Activated T-helper 2 cell treated with anti-CD3 and anti-CD28 coated beads, Interferon-gamma antibody, Interleukin-2, Interleukin-4, amounts not matched to agents 10 μg/mL and 5 μg/mL and 100 μg/mL, durations not matched to agents 14 hours and 24 hours and 36 hours (primary cell): ENCODE data around the gene RNF182. TPM values are rescaled to one million over a fixed set of nuclear protein-coding genes. Genes with fewer than 3 reads are reported as not detected.
"Not testable (repeated sequence)": the region's sequence is repeated elsewhere in the genome, so short reads cannot be mapped to it uniquely, and the experiment has no call there.

ENCODE experiments used
- DNase-seq: peaks from one replicate; pipeline ENCODE4 v3.0.0; 2021; ENCODE audit warnings: low spot score
- H3K27ac Mint-ChIP-seq: one replicate; pipeline ENCODE4 v1.8.0; 2021; ENCODE audit warnings: mixed read lengths
- H3K27me3 Mint-ChIP-seq: one replicate; pipeline ENCODE4 v1.8.0; 2021; ENCODE audit warnings: low read depth, mixed read lengths
- H3K36me3 Mint-ChIP-seq: one replicate; pipeline ENCODE4 v1.8.0; 2021; ENCODE audit warnings: low read depth, mixed read lengths
- H3K4me1 Mint-ChIP-seq: one replicate; pipeline ENCODE4 v1.8.0; 2021; ENCODE audit warnings: low read depth, mixed read lengths
- H3K4me3 Mint-ChIP-seq: one replicate; pipeline ENCODE4 v1.8.0; 2021; ENCODE audit warnings: low read depth, mild to moderate bottlenecking, moderate library complexity, mixed read lengths
- H3K9me3 Mint-ChIP-seq: one replicate; pipeline ENCODE4 v1.8.0; 2021; ENCODE audit warnings: mixed read lengths
- intact Hi-C: fragments of 100-400 bp; cut with micrococcal nuclease; formaldehyde crosslinking; loops from one replicate; pipeline ENCODE4 v1.15.1; 2023
- total RNA-seq: library from RNA; stranded (reverse); gene quantifications from 2 replicates; pipeline ENCODE4 v1.2.3, GENCODE V29; 2022

Gene RNF182, protein sequence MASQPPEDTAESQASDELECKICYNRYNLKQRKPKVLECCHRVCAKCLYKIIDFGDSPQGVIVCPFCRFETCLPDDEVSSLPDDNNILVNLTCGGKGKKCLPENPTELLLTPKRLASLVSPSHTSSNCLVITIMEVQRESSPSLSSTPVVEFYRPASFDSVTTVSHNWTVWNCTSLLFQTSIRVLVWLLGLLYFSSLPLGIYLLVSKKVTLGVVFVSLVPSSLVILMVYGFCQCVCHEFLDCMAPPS
- not detected in 2 replicates for total RNA-seq

DNA sequence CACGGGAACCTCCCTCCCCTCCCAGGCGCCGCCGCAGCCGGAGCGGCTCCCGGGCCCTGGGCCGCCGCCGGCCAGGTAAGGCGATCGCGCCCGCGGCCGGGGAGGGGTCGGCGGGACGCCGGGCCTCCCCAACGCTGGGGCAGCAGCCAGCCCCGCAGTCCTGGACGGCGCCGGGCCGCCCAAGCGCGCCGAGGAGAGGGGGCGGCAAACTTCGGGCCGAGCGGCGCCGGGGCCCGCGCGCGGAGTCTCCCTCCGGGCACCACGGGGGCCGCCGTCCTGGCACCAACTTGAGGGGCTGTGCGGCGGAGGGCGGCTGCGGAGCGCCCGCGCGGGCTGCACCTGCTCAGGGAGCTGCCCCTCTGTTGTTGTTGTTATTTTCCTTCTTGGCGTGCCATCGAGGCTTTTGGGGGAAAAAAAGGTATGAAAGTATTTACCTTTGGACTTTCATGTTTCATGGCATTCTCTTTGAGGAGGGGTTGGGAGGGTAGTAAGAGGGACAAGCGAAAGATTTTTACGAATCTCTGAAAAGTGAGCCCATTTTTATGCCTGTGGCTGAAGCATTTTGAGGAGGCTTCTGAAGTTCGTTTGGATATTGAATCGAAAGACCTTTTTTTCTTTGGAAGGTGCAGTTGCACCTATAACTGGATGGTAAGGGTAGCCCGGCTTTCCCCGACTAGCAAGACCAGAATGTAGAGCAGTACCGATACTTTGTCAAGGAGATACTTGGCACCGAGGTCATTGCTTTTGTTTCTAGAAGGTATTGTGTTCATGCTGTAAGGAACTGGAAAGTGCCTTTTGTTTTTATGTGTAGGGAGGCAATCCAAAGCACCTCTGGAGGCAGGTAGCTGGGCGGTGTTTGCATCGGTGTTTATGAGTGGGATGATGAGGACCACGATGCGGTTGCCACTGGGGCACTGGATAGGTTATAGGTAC lies at the start of gene RNF182:
TSS of gene RNF182 (plus strand) at position 4 of the 933 bp plus-strand sequence. CDS start 52,168 bp downstream, outside the sequence.
- peak within 1 kb of the TSS; percentile 79 for H3K4me3 Mint-ChIP-seq
- H3K4me1 Mint-ChIP-seq = peaks cover 11% of the 10 kb centered on the region
- peaks cover 71% of the 10 kb centered on the region for H3K27me3 Mint-ChIP-seq
- DNase-seq = no peak
- H3K36me3 Mint-ChIP-seq = no peaks in the 10 kb centered on the region
- H3K27ac Mint-ChIP-seq = peak within 1 kb of the TSS; percentile 12
- no peaks in the 10 kb centered on the region for H3K9me3 Mint-ChIP-seq
- intact Hi-C loops = no loop called here

DNA sequence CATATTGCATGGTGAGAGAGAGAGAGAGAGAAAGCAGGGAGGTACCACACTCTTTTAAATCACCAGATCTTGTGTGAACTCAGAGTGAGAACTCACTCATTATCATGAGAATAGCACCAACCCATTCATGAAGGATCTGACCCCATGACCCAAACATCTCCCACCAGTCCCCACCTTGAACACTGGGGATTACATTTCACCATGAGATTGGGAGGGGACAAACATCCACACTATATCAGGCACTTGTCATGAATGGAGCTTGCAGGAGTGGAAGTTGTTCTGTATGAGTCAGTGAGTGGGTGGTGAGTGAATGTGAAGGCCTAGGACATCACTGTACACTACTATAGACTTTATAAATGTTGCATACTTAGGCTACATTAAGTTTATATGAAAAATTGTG lies 47.7 kb upstream of the RNF182 start:
- H3K4me1 Mint-ChIP-seq = peaks cover 15% of the 10 kb centered on the region
- intact Hi-C loops = no loop called here
- H3K27me3 Mint-ChIP-seq = peaks cover 13% of the 10 kb centered on the region
- H3K4me3 Mint-ChIP-seq = no peak overlapping the region
- no peak for DNase-seq
- H3K36me3 Mint-ChIP-seq = no peaks in the 10 kb centered on the region
- no peaks in the 10 kb centered on the region for H3K9me3 Mint-ChIP-seq
- H3K27ac Mint-ChIP-seq = no peak overlapping the region

DNA sequence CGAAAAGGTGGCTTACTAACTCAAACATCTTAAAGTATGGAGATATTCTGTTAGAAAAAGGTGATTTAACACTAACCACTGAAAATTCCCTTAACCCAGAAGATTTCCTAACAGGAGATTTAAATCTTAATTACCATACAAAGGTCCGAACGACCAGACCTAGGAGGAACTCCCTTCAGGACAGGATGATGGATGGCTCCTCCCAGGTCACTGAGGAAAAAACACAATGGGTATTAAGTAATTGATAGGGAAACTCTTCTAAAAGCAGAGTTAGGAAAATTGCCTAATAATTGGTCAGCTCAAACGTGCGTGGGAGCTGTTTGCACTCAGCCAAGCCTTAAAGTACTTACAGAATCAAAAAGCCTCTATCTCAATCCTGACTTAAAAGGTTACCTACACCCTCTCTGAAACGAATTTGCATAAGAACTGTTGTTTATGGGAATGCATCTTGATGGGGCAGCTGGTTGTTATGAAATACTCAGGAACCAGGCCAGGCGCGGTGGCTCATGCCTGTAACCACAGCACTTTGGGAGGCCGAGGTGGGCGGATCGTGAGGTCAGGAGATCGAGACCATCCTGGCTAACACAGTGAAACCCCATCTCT lies 44.6 kb upstream of the RNF182 start:
- H3K4me3 Mint-ChIP-seq, DNase-seq, H3K27me3 Mint-ChIP-seq, H3K36me3 Mint-ChIP-seq, H3K9me3 Mint-ChIP-seq, H3K4me1 Mint-ChIP-seq, intact Hi-C loops, H3K27ac Mint-ChIP-seq: not testable (repeated sequence)

GRCh38 chr6:13881621-13882165 lies 43.1 kb upstream of the RNF182 start:
- Mint-ChIP-seq H3K27me3 (peaks cover 8% of the 10 kb centered on the region), H3K36me3 (no peaks in the 10 kb centered on the region), H3K4me3 (no peak overlapping the region), H3K27ac (no peak overlapping the region), H3K4me1 (peaks cover 4% of the 10 kb centered on the region), H3K9me3 (peaks cover 5% of the 10 kb centered on the region)
- DNase-seq = no peak
- intact Hi-C loops = no loop called here

DNA sequence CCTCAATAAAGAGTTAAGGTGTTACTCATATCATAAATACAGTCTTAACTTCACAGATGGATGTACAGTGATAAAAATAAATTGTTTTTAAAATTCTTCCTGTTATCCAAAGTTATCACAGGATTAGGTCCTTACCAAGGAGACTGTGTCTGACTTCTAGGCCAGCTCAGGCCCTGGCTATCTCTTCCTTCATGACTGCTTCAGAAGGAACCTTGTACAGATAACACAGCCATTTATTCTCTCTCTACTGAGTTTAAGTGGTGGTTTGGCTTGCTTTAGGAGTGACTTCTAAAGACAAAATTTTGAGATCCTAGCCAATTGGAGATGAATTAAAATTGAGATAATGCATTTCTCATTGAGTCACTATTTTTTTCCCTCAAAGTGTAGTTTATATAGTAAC lies 40.8 kb upstream of the RNF182 start:
- no peaks in the 10 kb centered on the region for H3K4me1 Mint-ChIP-seq

DNA sequence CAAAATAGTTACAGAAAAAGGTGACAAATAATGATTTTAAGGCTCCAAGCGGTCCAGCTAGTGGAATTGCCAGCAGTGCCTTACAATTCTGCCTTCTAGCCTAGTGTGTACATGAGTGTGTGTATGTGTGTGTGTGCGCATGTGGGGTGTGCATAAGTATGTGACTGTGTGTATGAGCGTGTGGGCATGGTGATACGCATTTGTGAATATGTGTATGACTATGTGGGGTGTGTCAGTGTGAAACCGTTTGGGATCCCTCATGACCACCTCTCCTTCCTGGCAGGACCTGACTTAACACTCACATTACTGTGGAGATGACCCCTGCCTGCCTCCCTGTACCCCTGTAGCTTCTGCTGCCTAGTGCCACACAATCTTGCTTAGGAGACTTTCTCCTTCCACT lies 40.4 kb upstream of the RNF182 start:
- Mint-ChIP-seq H3K27me3 (peaks cover 4% of the 10 kb centered on the region), H3K9me3 (peaks cover 5% of the 10 kb centered on the region), H3K36me3 (no peaks in the 10 kb centered on the region), H3K4me1 (no peaks in the 10 kb centered on the region), H3K4me3 (no peak overlapping the region), H3K27ac (no peak overlapping the region)
- no peak for DNase-seq
- intact Hi-C loops = no loop called here

More for the DNA sequence above, 40.8 kb upstream of the RNF182 start:
- peaks cover 5% of the 10 kb centered on the region for H3K9me3 Mint-ChIP-seq
- no peaks in the 10 kb centered on the region for H3K36me3 Mint-ChIP-seq
- no peak overlapping the region for H3K27ac Mint-ChIP-seq
- no peak for DNase-seq
- peaks cover 7% of the 10 kb centered on the region for H3K27me3 Mint-ChIP-seq
- intact Hi-C loops = no loop called here
- H3K4me3 Mint-ChIP-seq = no peak overlapping the region

DNA sequence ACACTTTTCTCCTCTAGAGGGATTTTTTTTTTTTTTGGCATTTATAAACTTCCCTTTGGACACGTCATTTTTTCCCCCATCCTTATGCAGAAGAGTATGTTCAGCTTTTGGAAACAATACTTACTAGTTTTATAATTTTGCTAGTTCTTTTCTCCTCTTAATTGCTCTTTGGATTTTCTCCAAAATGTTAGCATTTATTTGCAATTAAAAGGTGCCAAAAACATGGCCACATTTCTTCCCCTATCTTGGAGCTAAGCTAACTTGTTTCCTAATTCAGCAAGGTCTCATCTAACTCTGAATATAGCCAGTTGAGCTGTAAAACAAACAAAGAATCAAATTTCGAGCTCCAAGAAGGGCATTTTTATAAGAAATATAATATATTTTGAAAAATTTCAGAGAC lies 39.2 kb upstream of the RNF182 start:
- DNase-seq = no peak
- H3K36me3 Mint-ChIP-seq = no peaks in the 10 kb centered on the region
- H3K9me3 Mint-ChIP-seq = peaks cover 5% of the 10 kb centered on the region
- H3K4me1 Mint-ChIP-seq = no peaks in the 10 kb centered on the region
- no peak overlapping the region for H3K27ac Mint-ChIP-seq
- H3K4me3 Mint-ChIP-seq = no peak overlapping the region
- intact Hi-C loops = no loop called here
- H3K27me3 Mint-ChIP-seq = peaks cover 5% of the 10 kb centered on the region

DNA sequence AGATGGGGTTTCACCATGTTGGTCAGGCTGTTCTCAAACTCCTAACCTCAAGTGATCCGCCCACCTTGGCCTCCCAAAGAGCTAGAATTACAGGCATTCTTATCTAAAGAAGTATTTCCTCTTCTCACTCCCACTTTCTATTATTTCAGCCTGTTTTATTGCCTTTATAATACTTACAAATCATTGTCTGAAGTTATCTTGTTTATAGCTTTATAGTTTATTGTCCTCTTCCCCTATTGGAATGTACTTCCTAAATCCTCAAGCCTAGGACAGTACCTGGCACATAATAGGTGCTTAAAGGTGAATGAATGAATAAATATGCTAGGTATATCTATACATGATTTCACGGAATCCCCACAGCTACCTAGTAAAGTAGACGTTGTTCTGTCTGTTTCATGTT lies 37.8 kb upstream of the RNF182 start:
- H3K4me3 Mint-ChIP-seq = no peak overlapping the region
- H3K9me3 Mint-ChIP-seq = peaks cover 5% of the 10 kb centered on the region
- H3K4me1 Mint-ChIP-seq = no peaks in the 10 kb centered on the region
- intact Hi-C loops = no loop called here
- H3K27ac Mint-ChIP-seq = no peak overlapping the region
- DNase-seq = no peak
- H3K27me3 Mint-ChIP-seq = peaks cover 4% of the 10 kb centered on the region
- H3K36me3 Mint-ChIP-seq = no peaks in the 10 kb centered on the region

DNA sequence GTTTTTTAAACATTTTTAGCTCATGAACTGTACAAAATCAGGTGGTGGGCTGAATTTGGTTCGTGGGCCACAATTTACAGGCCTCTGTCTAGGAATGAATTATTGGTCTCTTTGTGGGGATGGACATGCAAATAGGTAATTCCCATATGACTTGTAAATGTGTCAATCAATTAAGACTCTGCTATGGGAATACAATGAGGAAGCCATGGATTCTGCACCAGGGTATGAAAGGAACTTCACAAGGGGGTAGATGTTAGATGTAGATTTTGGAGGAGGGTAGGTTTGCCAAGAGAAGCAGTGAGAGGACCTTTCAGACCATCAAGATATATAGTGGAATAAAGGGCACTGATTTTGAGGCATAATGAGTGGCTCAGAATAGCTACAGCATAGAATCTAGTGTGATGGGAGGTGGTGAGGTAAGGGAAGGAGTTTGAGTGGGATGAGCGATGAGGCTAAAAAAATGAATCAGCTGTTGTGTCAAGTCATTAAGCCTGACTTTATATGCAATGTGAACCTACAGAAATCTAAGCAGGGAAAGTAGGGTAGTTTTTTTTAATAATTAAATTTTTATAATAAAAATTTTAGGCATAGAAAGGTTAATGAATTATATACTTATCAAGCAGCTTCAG lies 32.6 kb upstream of the RNF182 start:
- peaks cover 23% of the 10 kb centered on the region for H3K27me3 Mint-ChIP-seq
- DNase-seq = no peak
- intact Hi-C loops = no loop called here
- no peak overlapping the region for H3K4me3 Mint-ChIP-seq
- H3K36me3 Mint-ChIP-seq = no peaks in the 10 kb centered on the region
- no peak overlapping the region for H3K27ac Mint-ChIP-seq
- H3K9me3 Mint-ChIP-seq = no peaks in the 10 kb centered on the region
- no peaks in the 10 kb centered on the region for H3K4me1 Mint-ChIP-seq

GRCh38 chr6:13902922-13903321 lies 21.8 kb upstream of the RNF182 start:
- no peaks in the 10 kb centered on the region for H3K9me3 Mint-ChIP-seq
- H3K27ac Mint-ChIP-seq = no peak overlapping the region
- H3K36me3 Mint-ChIP-seq = no peaks in the 10 kb centered on the region
- DNase-seq = no peak
- H3K4me1 Mint-ChIP-seq = no peaks in the 10 kb centered on the region
- no peak overlapping the region for H3K4me3 Mint-ChIP-seq
- intact Hi-C loops = no loop called here
- H3K27me3 Mint-ChIP-seq = peaks cover 43% of the 10 kb centered on the region

DNA sequence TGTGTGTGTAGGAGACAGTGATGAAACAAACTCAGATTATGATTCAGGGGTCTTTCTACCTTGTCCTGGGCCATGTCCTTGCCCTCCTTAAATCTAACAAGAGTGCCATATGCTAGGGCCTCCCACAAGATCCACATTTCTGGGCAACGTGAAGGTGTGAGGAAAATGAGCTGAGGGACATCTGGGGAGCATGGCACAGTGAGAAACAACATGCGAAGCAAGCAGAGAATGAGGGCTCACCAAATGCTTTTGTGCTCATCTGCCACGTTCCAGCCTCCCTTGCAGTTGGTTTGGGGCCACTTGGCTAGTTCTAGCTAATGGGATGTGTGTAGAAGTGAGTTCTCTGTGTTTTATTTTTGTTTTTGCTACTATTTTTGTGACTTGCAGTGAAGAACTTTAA lies 21.4 kb upstream of the RNF182 start:
- Mint-ChIP-seq H3K9me3 (no peaks in the 10 kb centered on the region), H3K27me3 (peaks cover 47% of the 10 kb centered on the region), H3K27ac (no peak overlapping the region), H3K4me1 (no peaks in the 10 kb centered on the region), H3K4me3 (no peak overlapping the region), H3K36me3 (no peaks in the 10 kb centered on the region)
- intact Hi-C loops = no loop called here
- DNase-seq = no peak

DNA sequence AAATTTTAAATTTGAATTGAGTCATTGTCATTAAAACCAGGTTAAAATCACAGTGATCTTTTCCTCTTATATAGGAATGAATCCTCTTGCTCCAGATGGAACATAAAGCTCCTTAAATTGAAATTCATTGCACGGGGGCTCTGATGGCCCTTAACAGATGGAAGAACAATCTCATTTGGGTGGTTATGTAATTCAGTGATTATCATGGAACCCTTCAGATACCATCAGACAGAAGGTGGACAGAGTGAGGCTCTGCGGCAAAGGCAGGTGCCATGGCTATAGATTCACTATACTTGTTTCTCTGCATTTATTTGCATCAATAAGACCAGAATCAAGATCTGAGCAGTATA lies 17.8 kb upstream of the RNF182 start:
- intact Hi-C loops = no loop called here
- Mint-ChIP-seq H3K4me1 (peaks cover 7% of the 10 kb centered on the region), H3K27ac (no peak overlapping the region), H3K4me3 (no peak overlapping the region), H3K9me3 (no peaks in the 10 kb centered on the region), H3K27me3 (peaks cover 70% of the 10 kb centered on the region), H3K36me3 (no peaks in the 10 kb centered on the region)
- DNase-seq = no peak
